ENCODE data around the gene BAIAP2. TPM values are rescaled to one million over a fixed set of nuclear protein-coding genes. Genes with fewer than 3 reads are reported as not detected.

Gene BAIAP2
- total and polyA plus RNA-seq, 2 donors (not counting 3 experiments of a cell fraction or from before 2014, with no cell fraction given), result 12.3 to 18.6 TPM

- intact Hi-C loops (cut with micrococcal nuclease) (no loop called here), dilution Hi-C loops (cut with MboI; ENCODE audit: extremely low pct_ligation_motif_present, low sequenced_read_pairs) (no loop called here)
- Histone ChIP-seq H2AFZ (ENCODE audit: low read depth, low read length) (no peak overlapping the region), H3K27me3 (ENCODE audit: control insufficient read depth in 2 of 2, insufficient read depth in 2 of 2, low read length in 2 of 2) (peaks cover 2 to 5% of the 10 kb centered on the region in 2 experiments), H3K9me3 (replicated peaks; ENCODE audit: control insufficient read depth, insufficient read depth, low read length) (no peaks in the 10 kb centered on the region), H3K9ac (replicated peaks; ENCODE audit: extremely low read depth, insufficient read depth, low read length) (no peak overlapping the region), H3K36me3 (ENCODE audit: control insufficient read depth in 2 of 2, extremely low read depth in 1 of 2, insufficient read depth in 2 of 2, low read length in 2 of 2) (no peaks in the 10 kb centered on the region), H3K9me1 (replicated peaks; ENCODE audit: control insufficient read depth, extremely low read depth, insufficient read depth, low read length) (no peaks in the 10 kb centered on the region), H4K20me1 (replicated peaks; ENCODE audit: control insufficient read depth, extremely low read depth, insufficient read depth, low read length) (no peaks in the 10 kb centered on the region), H3K4me1 (ENCODE audit: control insufficient read depth, extremely low read depth, insufficient read depth, low read length) (peaks cover under 1% of the 10 kb centered on the region), H3K27ac (ENCODE audit: insufficient read depth, low read depth, low read length) (no peak overlapping the region), H3K79me2 (ENCODE audit: control insufficient read depth, insufficient read depth, low read length) (no peaks in the 10 kb centered on the region), H3K4me2 (ENCODE audit: insufficient read depth, low read length) (no peak overlapping the region), H3K4me3 (replicated peaks in 1 of 3; ENCODE audit: insufficient read depth in 1 of 3, low read depth in 1 of 3, low read length in 3 of 3) (no peak overlapping the region)
- TF ChIP-seq CTCF (IDR thresholded peaks at IDR 0.05; ENCODE audit: extremely low read depth in 1 of 2, insufficient read depth in 1 of 2, low read depth in 1 of 2, low read length in 2 of 2) (no peak), FOS (IDR thresholded peaks at IDR 0.05; ENCODE audit: borderline replicate concordance, insufficient read depth, low read length) (no peak), MAX (IDR thresholded peaks at IDR 0.05; ENCODE audit: insufficient read depth, insufficient read length) (no peak), GATA2 (IDR thresholded peaks at IDR 0.05; ENCODE audit: insufficient read depth, insufficient read length, low read depth, low read length) (no peak), POLR2A (IDR thresholded peaks at IDR 0.05; ENCODE audit: low read depth, low read length) (no peak), MYC (IDR thresholded peaks at IDR 0.05; ENCODE audit: low read depth, low read length) (no peak), POLR2AphosphoS5 (IDR thresholded peaks at IDR 0.05; ENCODE audit: insufficient read depth, low read depth, low read length) (no peak), EZH2 (IDR thresholded peaks at IDR 0.05; ENCODE audit: borderline replicate concordance, low read depth, low read length, severe bottlenecking) (no peak), JUN (IDR thresholded peaks at IDR 0.05; ENCODE audit: borderline replicate concordance, insufficient read depth, insufficient read length, low read depth) (no peak)
- DNase-seq (ENCODE audit: low read depth, low spot score), result no peak
- FAIRE-seq, result no peak
- POLR2A ChIA-PET, result interaction anchor here (0.5 kb wide), 1 partner anchor 78 kb away, joined by 3 read pairs; no protein-coding TSS in a partner anchor
- CTCF ChIA-PET, result interaction anchor here (1.0 to 2.1 kb wide), 2 partner anchors 11 to 89 kb away, joined by 3 to 10 read pairs; no protein-coding TSS in a partner anchor
- BruUV-seq (replicated peaks), result no TSS peak
Observed at GRCh38 chr17:81012574-81013447, 22.1 kb upstream of the BAIAP2 start.

All from endothelial cell of umbilical vein (primary cell).